WTC11 (cell line): ENCODE results near the gene SPEF1. TPM values are rescaled to one million over a fixed set of nuclear protein-coding genes. Genes with fewer than 3 reads are reported as not detected.

Experiments used
- ARID4B ChIP-seq: sonication (generic); formaldehyde crosslinking; IDR thresholded peaks from 2 replicates; pipeline ENCODE4 v1.8.0; 2023; ENCODE audit warnings: missing genetic modification reagents, mild to moderate bottlenecking, borderline replicate concordance
- CREM ChIP-seq: sonication (generic); formaldehyde crosslinking; IDR thresholded peaks from 2 replicates; pipeline ENCODE4 v1.8.1; 2022; ENCODE audit warnings: mild to moderate bottlenecking, missing genetic modification reagents, moderate library complexity
- FOXJ3 ChIP-seq: sonication (generic); formaldehyde crosslinking; IDR thresholded peaks from 2 replicates; pipeline ENCODE4 v1.9.0; 2021; ENCODE audit warnings: missing genetic modification reagents, mild to moderate bottlenecking, borderline replicate concordance
- HMGXB4 ChIP-seq: sonication (generic); formaldehyde crosslinking; IDR thresholded peaks from 2 replicates; pipeline ENCODE4 v1.8.1; 2023; ENCODE audit warnings: mild to moderate bottlenecking, moderate library complexity, missing genetic modification reagents
- JAZF1 ChIP-seq: fragments of 250-450 bp; sonication (Bioruptor Pico); IDR thresholded peaks from 2 replicates; pipeline ENCODE4 v1.9.0; 2021; ENCODE audit warnings: moderate library complexity, mild to moderate bottlenecking, inconsistent platforms
- NFE2L1 ChIP-seq: sonication (generic); formaldehyde crosslinking; IDR thresholded peaks from 2 replicates; pipeline ENCODE4 v1.8.1; 2023; ENCODE audit warnings: missing genetic modification reagents
- NR2C2 ChIP-seq: sonication (generic); formaldehyde crosslinking; IDR thresholded peaks from 2 replicates; pipeline ENCODE4 v1.8.0; 2022; ENCODE audit warnings: mild to moderate bottlenecking, missing genetic modification reagents
- SOX15 ChIP-seq: fragments of 250-450 bp; sonication (Bioruptor Pico); IDR thresholded peaks from 2 replicates; pipeline ENCODE4 v1.9.0; 2021; ENCODE audit warnings: mild to moderate bottlenecking
- TEAD1 ChIP-seq: sonication (generic); formaldehyde crosslinking; IDR thresholded peaks from 2 replicates; pipeline ENCODE4 v1.8.0; 2022; ENCODE audit warnings: mild to moderate bottlenecking, missing genetic modification reagents
- TEAD4 ChIP-seq: sonication (generic); formaldehyde crosslinking; IDR thresholded peaks from 2 replicates; pipeline ENCODE4 v1.8.0; 2022; ENCODE audit warnings: mild to moderate bottlenecking, missing genetic modification reagents
- USF1 ChIP-seq: sonication (generic); formaldehyde crosslinking; IDR thresholded peaks from 2 replicates; pipeline ENCODE4 v1.8.0; 2022; ENCODE audit warnings: mild to moderate bottlenecking, missing genetic modification reagents
- USF2 ChIP-seq: sonication (generic); formaldehyde crosslinking; IDR thresholded peaks from 2 replicates; pipeline ENCODE4 v1.8.1; 2023; ENCODE audit warnings: mild to moderate bottlenecking, missing genetic modification reagents, moderate library complexity
- ZBTB21 ChIP-seq: sonication (generic); formaldehyde crosslinking; IDR thresholded peaks from 2 replicates; pipeline ENCODE4 v1.8.1; 2023; ENCODE audit warnings: mild to moderate bottlenecking, missing genetic modification reagents, borderline replicate concordance
- ZNF263 ChIP-seq: sonication (generic); formaldehyde crosslinking; IDR thresholded peaks from 2 replicates; pipeline ENCODE4 v1.8.1; 2022; ENCODE audit warnings: low read depth, mild to moderate bottlenecking, moderate library complexity, missing genetic modification reagents
- ZNF281 ChIP-seq: sonication (generic); formaldehyde crosslinking; IDR thresholded peaks from 2 replicates; pipeline ENCODE4 v1.8.0; 2023; ENCODE audit warnings: mild to moderate bottlenecking, missing genetic modification reagents
- ZNF317 ChIP-seq: sonication (generic); formaldehyde crosslinking; IDR thresholded peaks from 2 replicates; pipeline ENCODE4 v1.8.1; 2023; ENCODE audit warnings: low read depth, mild to moderate bottlenecking, moderate library complexity, missing genetic modification reagents, borderline replicate concordance
- ZNF396 ChIP-seq: fragments of 250-450 bp; sonication (Bioruptor Pico); IDR thresholded peaks from 2 replicates; pipeline ENCODE4 v1.8.0; 2021; ENCODE audit warnings: mild to moderate bottlenecking, moderate library complexity, borderline replicate concordance
- total RNA-seq: library from RNA; stranded (reverse); gene quantifications from 3 replicates; pipeline ENCODE4 v1.2.3, GENCODE V29; 2021

Gene SPEF1
- total RNA-seq, 1 experiment from 2014 or later = 0.72 TPM

GRCh38 chr20:3820048-3820900 lies 39.0 kb upstream of the SPEF1 start, which contains the start of gene AP5S1 (continued):
- TF ChIP-seq ZNF281 (CRISPR knock-in tag) (no peak), FOXJ3 (no peak), USF1 (CRISPR knock-in tag) (no peak), NFE2L1 (CRISPR knock-in tag) (peak; percentile 71; the same call in 1 of the 2 replicates), TEAD4 (CRISPR knock-in tag) (no peak), ZNF317 (CRISPR knock-in tag) (0 out of 2 replicates have a peak, but pooled peaks have one; percentile 37), ZNF396 (CRISPR knock-in tag) (no peak), TEAD1 (peak; percentile 12), CREM (CRISPR knock-in tag) (peak; percentile 99), ZNF263 (no peak), SOX15 (CRISPR knock-in tag) (no peak), JAZF1 (CRISPR knock-in tag) (no peak), ARID4B (CRISPR knock-in tag) (peak; percentile 65; the same call in 1 of the 2 replicates), USF2 (CRISPR knock-in tag) (peak; percentile 36), ZBTB21 (CRISPR knock-in tag) (no peak), NR2C2 (CRISPR knock-in tag) (no peak), HMGXB4 (CRISPR knock-in tag) (peak; percentile 99)
